ENCODE data around the gene CA10.

CA10 gene

DNA sequence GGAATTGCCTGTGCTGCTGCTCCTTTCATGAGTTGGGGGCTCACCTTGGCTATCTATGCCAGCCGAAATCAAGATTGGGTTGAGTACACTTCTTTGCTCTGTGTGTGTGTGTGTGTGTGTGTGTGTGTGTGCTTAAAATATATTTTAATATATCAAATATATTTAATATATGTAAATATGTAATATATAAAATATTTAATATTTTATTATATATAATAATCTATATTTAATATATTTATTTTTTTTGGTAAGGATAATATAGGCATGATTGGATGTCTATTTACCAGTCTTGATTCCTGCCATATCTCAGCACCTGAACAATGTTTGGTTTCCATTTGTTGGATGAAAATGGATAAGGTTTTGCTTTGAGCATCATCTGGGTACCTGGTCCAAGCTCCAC lies 399.3 kb downstream of the CA10 start:
- Histone ChIP-seq H3K4me3 (ENCODE audit: low read depth in 1 of 2, low read length in 2 of 2) (no peak overlapping the region), H3K36me3 (ENCODE audit: control insufficient read depth in 1 of 2, insufficient read depth in 2 of 2, low read length in 2 of 2) (no peaks in the 10 kb centered on the region), H3K4me1 (ENCODE audit: control insufficient read depth in 1 of 2, insufficient read depth in 2 of 2, low read length in 2 of 2) (no peaks in the 10 kb centered on the region), H3K9me3 (ENCODE audit: control insufficient read depth in 1 of 2, low read length in 2 of 2) (no peaks in the 10 kb centered on the region), H3K27ac (ENCODE audit: low read length) (no peak overlapping the region), H3K27me3 (ENCODE audit: low read depth, low read length) (peaks cover under 1% of the 10 kb centered on the region)

DNA sequence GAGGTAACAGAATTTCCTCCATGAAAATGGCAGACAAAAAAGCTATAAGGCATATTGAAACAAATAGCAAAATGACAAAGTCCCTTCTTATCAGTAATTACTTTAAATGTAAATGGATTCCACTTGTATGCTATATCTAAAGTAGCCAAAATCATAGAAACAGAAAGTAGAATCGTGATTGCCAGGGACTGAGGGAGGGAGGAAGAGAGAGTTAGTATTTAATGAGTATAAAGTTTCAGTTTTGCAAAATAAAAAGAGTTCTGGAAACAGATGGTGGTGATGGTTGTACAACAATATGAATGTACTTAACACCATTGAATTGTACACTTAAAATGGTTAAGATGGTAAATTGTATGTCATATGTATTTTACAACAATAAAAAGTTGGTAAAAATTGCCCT lies 407.4 kb downstream of the CA10 start:
- Histone ChIP-seq H3K9me3 (ENCODE audit: control insufficient read depth in 1 of 2, low read length in 2 of 2) (no peaks in the 10 kb centered on the region), H3K4me3 (ENCODE audit: low read depth in 1 of 2, low read length in 2 of 2) (no peak overlapping the region), H3K27me3 (ENCODE audit: low read depth, low read length) (no peaks in the 10 kb centered on the region), H3K27ac (ENCODE audit: low read length) (no peak overlapping the region), H3K36me3 (ENCODE audit: control insufficient read depth in 1 of 2, insufficient read depth in 2 of 2, low read length in 2 of 2) (no peaks in the 10 kb centered on the region), H3K4me1 (ENCODE audit: control insufficient read depth in 1 of 2, insufficient read depth in 2 of 2, low read length in 2 of 2) (no peaks in the 10 kb centered on the region)

DNA sequence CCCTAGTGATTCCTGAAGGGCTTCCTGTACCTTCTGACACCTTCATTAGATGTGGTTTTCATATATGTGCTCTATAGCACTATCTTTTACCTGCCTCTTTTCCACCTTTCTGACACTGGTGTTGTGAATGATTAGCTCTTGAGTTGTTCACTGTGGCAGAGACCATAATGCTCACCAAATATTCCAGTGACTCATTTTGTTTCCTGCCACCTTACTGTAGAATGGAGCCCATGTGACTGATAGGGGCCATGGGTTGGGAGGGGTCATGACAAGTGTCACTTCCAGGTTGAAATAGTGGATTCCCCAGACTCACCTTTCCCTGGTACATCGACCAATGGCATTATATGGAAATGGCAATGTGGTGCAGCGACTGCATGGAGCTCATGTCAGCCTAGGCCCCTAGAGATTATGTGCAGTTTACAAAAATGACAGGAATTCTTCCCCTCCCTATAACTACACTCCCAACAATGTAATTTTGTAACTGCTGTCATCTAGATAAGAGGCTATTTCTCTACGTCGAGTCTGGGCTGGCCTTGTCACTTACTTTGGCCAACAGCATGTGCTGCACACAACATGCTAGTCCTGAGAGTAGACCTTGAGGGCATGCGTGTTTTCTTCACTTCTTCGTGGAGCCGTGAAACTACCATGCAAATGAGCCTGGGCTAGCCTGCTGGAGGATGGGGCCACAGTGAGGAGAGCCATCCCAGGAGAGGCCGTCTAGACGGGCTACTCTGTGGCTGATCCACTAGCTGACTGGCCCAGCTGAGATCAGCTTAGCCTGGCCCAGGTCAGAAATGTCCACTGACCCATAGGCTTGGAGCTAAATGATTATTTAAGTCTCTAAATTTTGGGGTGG lies 409.5 kb downstream of the CA10 start:
- Histone ChIP-seq H3K4me1 (ENCODE audit: control insufficient read depth in 1 of 2, insufficient read depth in 2 of 2, low read length in 2 of 2) (no peaks in the 10 kb centered on the region), H3K9me3 (ENCODE audit: control insufficient read depth in 1 of 2, low read length in 2 of 2) (no peaks in the 10 kb centered on the region), H3K4me3 (ENCODE audit: low read depth in 1 of 2, low read length in 2 of 2) (no peak overlapping the region), H3K27me3 (ENCODE audit: low read depth, low read length) (no peaks in the 10 kb centered on the region), H3K27ac (ENCODE audit: low read length) (no peak overlapping the region), H3K36me3 (ENCODE audit: control insufficient read depth in 1 of 2, insufficient read depth in 2 of 2, low read length in 2 of 2) (no peaks in the 10 kb centered on the region)

DNA sequence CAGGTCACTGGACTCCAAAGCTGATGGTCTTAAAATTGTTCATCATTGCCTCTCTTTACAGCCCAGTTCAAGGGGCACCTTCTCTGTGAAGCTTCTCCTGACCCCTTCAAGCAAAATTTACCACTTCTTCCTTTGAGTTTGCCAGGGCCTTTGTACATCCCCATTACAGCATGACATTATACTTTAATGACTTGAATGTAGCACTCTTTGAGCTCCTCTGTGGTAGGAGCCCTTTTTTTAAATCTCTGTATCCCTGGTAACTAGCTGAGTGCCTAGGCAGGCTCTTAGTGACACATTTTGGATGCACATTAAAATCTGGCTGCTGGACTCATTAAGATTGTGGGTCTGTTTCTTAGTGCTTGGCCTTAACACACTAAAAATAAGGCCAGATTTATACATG lies 412.1 kb downstream of the CA10 start:
- no peaks in the 10 kb centered on the region for H3K9me3 ChIP-seq (ENCODE audit: control insufficient read depth in 1 of 2, low read length in 2 of 2)
- H3K4me1 ChIP-seq (ENCODE audit: control insufficient read depth in 1 of 2, insufficient read depth in 2 of 2, low read length in 2 of 2): no peaks in the 10 kb centered on the region
- no peak overlapping the region for H3K27ac ChIP-seq (ENCODE audit: low read length)
- no peaks in the 10 kb centered on the region for H3K27me3 ChIP-seq (ENCODE audit: low read depth, low read length)
- no peaks in the 10 kb centered on the region for H3K36me3 ChIP-seq (ENCODE audit: control insufficient read depth in 1 of 2, insufficient read depth in 2 of 2, low read length in 2 of 2)
- H3K4me3 ChIP-seq (ENCODE audit: low read depth in 1 of 2, low read length in 2 of 2): no peak overlapping the region

DNA sequence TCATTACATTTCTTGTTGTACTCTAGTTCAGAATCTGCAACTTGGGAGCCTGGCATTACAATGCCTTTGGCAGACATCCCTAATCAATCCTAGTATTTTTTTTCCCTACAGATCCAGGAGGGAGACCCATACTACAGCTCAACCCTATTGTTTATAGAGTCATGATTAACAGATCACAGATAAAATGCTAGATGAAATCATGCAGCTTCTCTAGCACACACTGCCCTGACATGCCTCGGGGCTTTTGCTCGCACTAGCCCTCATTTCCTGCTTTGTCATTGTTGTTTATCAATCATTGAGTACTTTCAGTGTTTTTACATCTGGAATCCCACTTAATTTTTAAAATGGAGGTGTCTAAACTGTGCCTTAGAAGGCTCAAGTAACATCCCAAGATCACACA lies 412.5 kb downstream of the CA10 start:
- H3K27ac ChIP-seq (ENCODE audit: low read length): no peak overlapping the region
- H3K36me3 ChIP-seq (ENCODE audit: control insufficient read depth in 1 of 2, insufficient read depth in 2 of 2, low read length in 2 of 2): no peaks in the 10 kb centered on the region
- H3K4me1 ChIP-seq (ENCODE audit: control insufficient read depth in 1 of 2, insufficient read depth in 2 of 2, low read length in 2 of 2): no peaks in the 10 kb centered on the region
- no peaks in the 10 kb centered on the region for H3K9me3 ChIP-seq (ENCODE audit: control insufficient read depth in 1 of 2, low read length in 2 of 2)
- no peak overlapping the region for H3K4me3 ChIP-seq (ENCODE audit: low read depth in 1 of 2, low read length in 2 of 2)
- H3K27me3 ChIP-seq (ENCODE audit: low read depth, low read length): no peaks in the 10 kb centered on the region

DNA sequence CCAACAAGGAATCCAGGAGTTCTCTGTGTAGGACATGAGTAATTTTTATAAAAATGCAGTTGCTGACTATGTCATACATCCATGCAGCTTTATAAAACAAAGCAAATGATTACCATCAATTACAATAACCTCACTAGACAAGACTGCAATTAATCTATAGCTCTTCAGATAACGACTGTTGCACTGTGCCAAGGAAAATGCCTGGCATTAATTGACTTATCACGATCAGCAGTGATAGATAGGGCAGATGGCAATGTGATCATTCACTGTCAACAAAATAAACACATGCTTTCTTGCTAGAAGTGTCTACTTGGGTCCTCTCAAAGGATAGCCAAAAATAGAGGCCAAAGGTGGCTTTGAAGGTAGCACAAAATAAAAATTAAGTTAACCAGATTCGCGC lies 415.0 kb downstream of the CA10 start:
- Histone ChIP-seq H3K4me3 (ENCODE audit: low read depth in 1 of 2, low read length in 2 of 2) (no peak overlapping the region), H3K9me3 (ENCODE audit: control insufficient read depth in 1 of 2, low read length in 2 of 2) (no peaks in the 10 kb centered on the region), H3K27me3 (ENCODE audit: low read depth, low read length) (no peaks in the 10 kb centered on the region), H3K27ac (ENCODE audit: low read length) (no peak overlapping the region), H3K36me3 (ENCODE audit: control insufficient read depth in 1 of 2, insufficient read depth in 2 of 2, low read length in 2 of 2) (no peaks in the 10 kb centered on the region), H3K4me1 (ENCODE audit: control insufficient read depth in 1 of 2, insufficient read depth in 2 of 2, low read length in 2 of 2) (no peaks in the 10 kb centered on the region)

DNA sequence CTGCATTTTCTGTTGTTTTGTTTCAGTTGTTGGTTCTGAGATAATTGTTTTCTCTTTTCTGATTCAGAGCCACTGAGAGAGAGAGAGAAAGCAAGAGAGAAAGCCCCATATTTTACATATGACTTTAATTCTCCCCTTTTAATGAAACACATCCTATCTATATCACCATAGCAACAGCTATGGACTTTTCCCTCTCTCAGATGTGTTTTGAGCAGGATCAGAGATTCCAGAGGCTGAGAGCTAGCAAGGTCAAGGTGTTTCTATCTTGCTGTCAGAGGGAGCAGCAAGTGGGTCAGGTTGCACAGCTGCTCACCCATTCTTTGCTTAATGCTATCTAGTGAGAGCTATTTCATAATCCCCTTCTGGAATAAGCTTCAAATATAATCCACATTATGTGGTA lies 415.9 kb downstream of the CA10 start:
- Histone ChIP-seq H3K36me3 (ENCODE audit: control insufficient read depth in 1 of 2, insufficient read depth in 2 of 2, low read length in 2 of 2) (no peaks in the 10 kb centered on the region), H3K4me1 (ENCODE audit: control insufficient read depth in 1 of 2, insufficient read depth in 2 of 2, low read length in 2 of 2) (no peaks in the 10 kb centered on the region), H3K27me3 (ENCODE audit: low read depth, low read length) (no peaks in the 10 kb centered on the region), H3K27ac (ENCODE audit: low read length) (no peak overlapping the region), H3K4me3 (ENCODE audit: low read depth in 1 of 2, low read length in 2 of 2) (no peak overlapping the region), H3K9me3 (ENCODE audit: control insufficient read depth in 1 of 2, low read length in 2 of 2) (no peaks in the 10 kb centered on the region)

DNA sequence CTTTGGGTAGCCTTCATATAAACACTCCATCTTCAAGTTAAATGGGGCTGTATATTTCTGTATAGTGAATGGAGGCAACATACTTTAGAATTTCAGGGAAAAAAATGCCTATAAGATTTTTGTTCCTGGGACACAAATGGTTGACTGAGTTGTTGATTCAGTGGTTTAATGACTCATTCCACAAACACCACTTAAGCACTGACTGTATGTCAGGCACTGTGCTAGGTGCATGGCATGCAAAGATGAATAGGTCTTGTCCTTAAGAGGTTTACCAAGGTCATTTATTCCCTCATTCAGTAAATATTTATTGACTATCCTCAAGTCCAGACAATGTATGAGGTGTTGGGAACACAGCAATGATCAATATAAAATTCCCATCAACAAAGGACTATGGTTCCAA lies 417.1 kb downstream of the CA10 start:
- Histone ChIP-seq H3K4me1 (ENCODE audit: control insufficient read depth in 1 of 2, insufficient read depth in 2 of 2, low read length in 2 of 2) (no peaks in the 10 kb centered on the region), H3K9me3 (ENCODE audit: control insufficient read depth in 1 of 2, low read length in 2 of 2) (no peaks in the 10 kb centered on the region), H3K27me3 (ENCODE audit: low read depth, low read length) (no peaks in the 10 kb centered on the region), H3K4me3 (ENCODE audit: low read depth in 1 of 2, low read length in 2 of 2) (no peak overlapping the region), H3K36me3 (ENCODE audit: control insufficient read depth in 1 of 2, insufficient read depth in 2 of 2, low read length in 2 of 2) (no peaks in the 10 kb centered on the region), H3K27ac (ENCODE audit: low read length) (no peak overlapping the region)

DNA sequence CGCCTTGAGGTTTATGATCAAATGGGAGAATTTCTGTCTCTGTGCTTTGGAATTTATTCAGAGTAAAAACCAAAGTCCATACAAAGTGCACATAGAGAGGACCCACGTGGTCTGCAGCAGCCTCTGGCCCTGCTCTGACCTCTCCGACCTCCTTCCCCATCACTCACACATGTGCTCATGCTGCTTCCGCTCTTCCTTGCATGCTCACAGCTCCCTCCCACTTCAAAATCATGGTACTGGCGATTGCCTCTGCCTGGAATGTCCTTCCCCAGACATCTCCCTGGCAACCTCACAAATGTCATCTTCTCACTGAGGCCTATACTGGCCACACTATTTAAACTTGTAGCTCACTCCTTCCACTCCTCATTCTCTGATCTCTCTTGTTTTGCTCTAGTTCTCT lies 418.0 kb downstream of the CA10 start:
- Histone ChIP-seq H3K9me3 (ENCODE audit: control insufficient read depth in 1 of 2, low read length in 2 of 2) (no peaks in the 10 kb centered on the region), H3K4me1 (ENCODE audit: control insufficient read depth in 1 of 2, insufficient read depth in 2 of 2, low read length in 2 of 2) (no peaks in the 10 kb centered on the region), H3K27me3 (ENCODE audit: low read depth, low read length) (no peaks in the 10 kb centered on the region), H3K27ac (ENCODE audit: low read length) (no peak overlapping the region), H3K4me3 (ENCODE audit: low read depth in 1 of 2, low read length in 2 of 2) (no peak overlapping the region), H3K36me3 (ENCODE audit: control insufficient read depth in 1 of 2, insufficient read depth in 2 of 2, low read length in 2 of 2) (no peaks in the 10 kb centered on the region)

DNA sequence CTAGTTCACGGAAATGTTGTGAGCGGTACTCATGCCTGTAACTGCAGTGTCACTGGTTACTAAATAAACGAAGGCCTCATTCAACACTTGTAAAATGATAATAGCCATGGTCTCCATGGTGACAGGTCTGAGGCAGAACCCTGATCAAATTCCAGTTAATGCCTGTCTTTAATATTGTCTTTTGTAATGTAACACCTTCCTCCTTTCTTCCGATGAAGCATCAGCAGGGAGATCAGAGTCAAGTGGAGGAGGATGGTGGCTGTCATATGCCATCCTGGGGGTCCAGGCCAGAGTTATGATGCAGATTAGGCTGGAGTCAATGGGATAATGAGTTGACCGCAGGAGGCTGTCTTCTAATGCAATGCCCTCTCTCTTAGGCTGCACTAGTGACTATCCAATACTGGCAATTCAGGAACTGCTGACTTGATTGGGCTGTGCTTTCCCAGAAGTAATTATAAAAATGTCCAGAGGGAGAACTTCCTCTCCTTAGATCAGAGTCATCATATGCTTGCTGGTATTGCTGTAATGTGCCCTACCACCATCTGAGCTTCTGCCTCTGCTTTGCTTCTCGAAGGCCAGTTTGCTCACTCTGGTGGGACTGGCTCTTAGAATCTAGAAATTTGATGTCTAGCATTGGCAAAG lies 419.1 kb downstream of the CA10 start:
- peaks cover 3% of the 10 kb centered on the region for H3K27me3 ChIP-seq (ENCODE audit: low read depth, low read length)

DNA sequence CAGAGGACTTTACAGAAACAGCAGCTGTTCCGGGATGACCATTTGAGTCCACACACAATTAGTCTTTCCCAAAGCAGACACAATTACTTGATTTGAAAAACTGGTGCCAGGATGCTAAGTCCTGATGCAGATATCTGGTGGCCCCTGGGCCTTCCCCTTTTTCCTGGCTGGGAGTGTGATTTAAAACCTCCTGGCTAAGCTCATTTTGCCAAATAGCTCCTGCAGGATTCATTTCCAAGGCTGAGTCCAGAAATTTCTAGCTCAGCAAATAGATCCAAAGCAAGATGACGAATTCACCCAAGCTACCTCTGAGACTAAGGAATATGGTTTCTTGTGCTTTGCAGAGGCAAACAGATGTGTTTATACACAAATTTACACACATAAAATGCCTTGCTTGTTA lies 422.2 kb downstream of the CA10 start:
- Histone ChIP-seq H3K4me1 (ENCODE audit: control insufficient read depth in 1 of 2, insufficient read depth in 2 of 2, low read length in 2 of 2) (no peaks in the 10 kb centered on the region), H3K27ac (ENCODE audit: low read length) (no peak overlapping the region), H3K36me3 (ENCODE audit: control insufficient read depth in 1 of 2, insufficient read depth in 2 of 2, low read length in 2 of 2) (no peaks in the 10 kb centered on the region), H3K4me3 (ENCODE audit: low read depth in 1 of 2, low read length in 2 of 2) (no peak overlapping the region), H3K27me3 (ENCODE audit: low read depth, low read length) (peaks cover 3% of the 10 kb centered on the region), H3K9me3 (ENCODE audit: control insufficient read depth in 1 of 2, low read length in 2 of 2) (no peaks in the 10 kb centered on the region)

More for the DNA sequence above, 419.1 kb downstream of the CA10 start:
- Histone ChIP-seq H3K27ac (ENCODE audit: low read length) (no peak overlapping the region), H3K36me3 (ENCODE audit: control insufficient read depth in 1 of 2, insufficient read depth in 2 of 2, low read length in 2 of 2) (no peaks in the 10 kb centered on the region), H3K9me3 (ENCODE audit: control insufficient read depth in 1 of 2, low read length in 2 of 2) (no peaks in the 10 kb centered on the region), H3K4me1 (ENCODE audit: control insufficient read depth in 1 of 2, insufficient read depth in 2 of 2, low read length in 2 of 2) (no peaks in the 10 kb centered on the region), H3K4me3 (ENCODE audit: low read depth in 1 of 2, low read length in 2 of 2) (no peak overlapping the region)

DNA sequence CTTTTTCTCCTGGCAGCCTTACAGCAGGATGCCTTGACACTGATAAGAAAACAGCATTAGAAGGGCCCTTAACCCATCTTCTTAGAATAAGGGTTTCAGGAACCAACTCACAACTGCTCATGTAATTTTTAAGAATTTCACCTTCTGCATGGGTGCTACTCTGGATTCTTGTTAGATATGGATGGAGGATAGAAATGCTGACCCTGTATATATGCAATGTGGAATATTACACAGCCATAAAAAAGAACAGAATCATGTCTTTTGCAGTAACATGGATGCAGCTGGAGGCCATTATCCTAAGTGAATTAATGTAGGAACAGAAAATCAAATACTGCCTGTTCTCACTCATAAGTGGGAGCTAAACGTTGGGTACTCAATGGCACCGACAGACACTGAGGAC lies 423.5 kb downstream of the CA10 start:
- no peaks in the 10 kb centered on the region for H3K36me3 ChIP-seq (ENCODE audit: control insufficient read depth in 1 of 2, insufficient read depth in 2 of 2, low read length in 2 of 2)
- H3K27ac ChIP-seq (ENCODE audit: low read length): no peak overlapping the region
- peaks cover 3% of the 10 kb centered on the region for H3K27me3 ChIP-seq (ENCODE audit: low read depth, low read length)
- no peak overlapping the region for H3K4me3 ChIP-seq (ENCODE audit: low read depth in 1 of 2, low read length in 2 of 2)
- no peaks in the 10 kb centered on the region for H3K9me3 ChIP-seq (ENCODE audit: control insufficient read depth in 1 of 2, low read length in 2 of 2)
- H3K4me1 ChIP-seq (ENCODE audit: control insufficient read depth in 1 of 2, insufficient read depth in 2 of 2, low read length in 2 of 2): no peaks in the 10 kb centered on the region
